GM19351 (cell line): ENCODE measurements around the gene HTR3A.

Experiments used
- ATAC-seq: cut with Tn5 transposase; IDR thresholded peaks from one replicate; pipeline ENCODE4 v1.9.1; 2021; ENCODE audit warnings: mild to moderate bottlenecking, moderate library complexity; ENCODE audit not compliant: unreplicated experiment

The HTR3A gene

GRCh38 chr11:114016986-114017385, 42.1 kb downstream of the HTR3A start:
- no peak for ATAC-seq

DNA sequence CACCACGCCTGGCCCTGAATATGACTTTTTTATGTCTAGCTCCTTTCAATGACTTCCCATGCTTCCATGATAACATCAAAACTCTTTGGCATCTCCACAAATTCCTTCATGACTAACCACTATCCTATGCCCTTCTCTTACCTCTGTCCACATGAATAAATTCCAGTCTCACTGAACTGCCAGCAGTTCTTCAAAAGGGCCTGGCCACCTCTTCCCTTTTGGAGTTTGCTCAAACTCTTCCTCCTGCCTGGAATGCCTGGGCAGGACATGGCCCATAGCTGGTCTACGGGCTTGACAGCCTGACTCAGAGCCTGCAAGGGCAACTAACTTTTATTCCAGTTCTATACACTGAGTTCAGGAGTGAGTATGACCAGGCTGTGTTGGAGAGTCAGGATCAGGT, 42.8 kb downstream of the HTR3A start:
- no peak for ATAC-seq

- ATAC-seq: no peak
These were observed 44.1 kb downstream of the HTR3A start for GRCh38 chr11:114019046-114019445.

- ATAC-seq: no peak
These were observed 44.7 kb downstream of the HTR3A start for GRCh38 chr11:114019574-114019973.

- ATAC-seq: no peak
These were observed 50.5 kb downstream of the HTR3A start for GRCh38 chr11:114025329-114025907.

DNA sequence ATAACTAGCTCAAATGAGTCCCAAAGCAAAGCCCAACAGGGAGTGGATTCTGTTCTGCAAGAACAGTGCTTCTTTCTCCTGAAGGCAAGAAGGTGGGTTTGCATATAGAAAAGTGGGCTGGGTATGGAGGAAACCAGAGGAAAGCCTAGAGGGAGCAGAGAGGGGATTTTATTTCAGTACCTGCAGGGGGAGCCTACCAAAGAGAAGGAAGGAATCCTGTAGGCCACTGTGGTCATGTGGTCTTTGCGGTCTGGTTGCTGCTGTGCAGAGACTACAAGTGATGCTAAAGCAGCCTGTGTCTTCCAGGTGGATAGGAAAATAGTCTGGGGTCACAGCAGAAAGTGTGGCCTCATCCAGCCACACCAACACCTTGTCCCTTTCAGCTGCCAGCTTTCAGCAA, 51.4 kb downstream of the HTR3A start:
- no peak for ATAC-seq

DNA sequence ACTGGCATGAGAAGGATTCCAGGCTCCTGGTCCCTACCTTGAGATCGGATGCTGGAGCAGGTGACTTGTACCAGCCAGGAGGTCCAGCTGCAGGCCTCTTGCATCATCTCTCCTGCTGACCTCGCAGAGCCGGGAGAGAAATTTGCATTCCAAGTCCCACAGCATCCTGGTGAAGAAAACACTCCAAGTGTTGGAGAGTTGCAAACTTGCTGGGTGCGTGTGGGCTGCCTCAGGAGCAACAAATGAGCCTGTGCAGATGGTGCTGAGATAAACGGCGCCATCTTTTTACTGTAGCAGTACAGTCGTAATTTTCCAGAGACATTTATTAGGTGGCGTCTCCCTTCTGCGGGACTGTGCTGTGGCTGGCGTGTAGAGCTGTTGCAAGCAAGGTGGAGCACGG, 52.5 kb downstream of the HTR3A start:
- no peak for ATAC-seq

GRCh38 chr11:114027926-114028325, 53.0 kb downstream of the HTR3A start:
- ATAC-seq: no peak

DNA sequence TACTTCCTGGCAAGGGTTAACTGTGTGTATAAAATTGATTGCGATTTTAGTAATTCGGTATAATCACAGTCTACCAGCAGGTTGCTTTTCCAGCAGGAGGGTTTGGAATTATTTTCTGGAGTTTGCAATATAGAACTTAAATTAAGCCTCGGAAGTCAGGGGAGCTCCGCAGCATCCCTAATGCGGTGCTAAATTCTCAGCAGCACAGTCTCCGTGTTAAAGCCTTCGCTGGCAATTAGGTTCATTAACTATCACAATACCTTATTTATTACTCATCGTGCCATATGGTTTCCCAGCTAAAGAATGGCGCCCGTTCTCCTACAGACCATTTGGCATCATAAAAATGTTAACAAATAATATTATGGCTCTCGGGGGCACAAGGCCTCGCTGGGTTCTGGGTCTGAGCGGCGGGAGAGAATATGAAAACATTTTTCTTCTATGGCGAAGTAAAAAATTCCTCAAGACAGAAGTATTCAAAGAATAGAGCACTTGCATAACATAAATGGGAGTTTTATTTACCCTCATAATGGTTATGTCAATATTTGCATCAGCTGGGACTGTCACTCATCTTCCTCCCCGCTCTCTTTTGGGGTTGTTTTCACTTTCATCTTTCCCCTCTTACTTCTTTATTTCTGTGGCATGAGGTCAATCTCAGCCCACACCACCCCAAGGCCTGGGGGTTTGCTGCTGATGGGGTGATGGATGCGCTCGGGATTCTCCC, 56.5 kb downstream of the HTR3A start:
- ATAC-seq: no peak

DNA sequence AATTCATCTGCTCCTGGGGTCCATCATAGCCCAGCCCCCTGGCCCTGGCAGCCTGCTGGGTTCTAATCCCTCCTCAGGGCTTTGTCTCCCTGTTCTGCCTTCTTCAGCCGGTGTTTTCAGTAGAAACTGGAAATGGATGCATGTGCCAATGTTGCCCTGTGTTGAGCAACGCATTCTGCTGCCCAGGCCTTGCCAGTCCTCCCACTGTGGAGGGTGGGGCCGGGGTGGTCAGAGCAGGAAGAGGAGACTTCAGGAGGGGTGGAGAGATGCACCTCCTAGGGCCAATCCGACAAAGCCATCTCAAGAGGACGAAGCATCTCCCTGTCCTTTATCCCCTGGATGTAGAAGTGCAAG, 57.0 kb downstream of the HTR3A start:
- ATAC-seq: no peak

GRCh38 chr11:114033066-114033465, 58.2 kb downstream of the HTR3A start:
- ATAC-seq: no peak

- no peak for ATAC-seq
These were observed 58.7 kb downstream of the HTR3A start for GRCh38 chr11:114033572-114033971.

- ATAC-seq: no peak
These were observed 60.0 kb downstream of the HTR3A start for GRCh38 chr11:114034956-114035355.

GRCh38 chr11:114036147-114036811, 61.4 kb downstream of the HTR3A start:
- ATAC-seq: no peak

DNA sequence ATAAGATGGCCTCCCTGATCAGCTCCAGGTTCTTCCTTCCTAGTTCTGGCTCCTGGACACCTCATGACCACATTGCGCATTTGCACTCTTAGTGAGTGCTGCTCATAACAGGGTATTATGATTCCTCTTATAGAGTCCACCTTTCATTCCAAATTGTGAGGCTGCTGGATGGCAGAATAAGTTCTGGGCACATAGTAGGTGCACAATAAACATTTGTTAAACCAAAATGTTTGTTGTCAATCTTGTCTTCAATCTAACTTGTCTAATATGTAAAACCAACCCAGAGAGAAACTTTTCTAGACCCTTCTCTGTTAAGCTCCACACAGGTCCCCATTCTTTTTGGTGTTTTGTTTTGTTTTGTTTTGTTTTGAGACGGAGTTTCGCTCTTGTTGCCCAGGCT, 62.0 kb downstream of the HTR3A start:
- ATAC-seq: no peak

- no peak for ATAC-seq
These were observed 64.6 kb downstream of the HTR3A start for GRCh38 chr11:114039551-114039950.
